Measurements from ENCODE around the gene GAS2.

GAS2 gene

GRCh38 chr11:22829231-22830081 is 163.0 kb downstream of the GAS2 start, which contains the start of gene SVIP:
Gene SVIP (minus strand): TSS chr11:22829801. CDS start chr11:22829748, 53 bp downstream.
- peak; percentile 78 for DNase-seq (ENCODE audit: low read depth)
- peak within 1 kb of the TSS; percentile 76 for H3K4me3 ChIP-seq (ENCODE audit: control insufficient read depth, low read depth, low read length)
- peak; percentile 41 for TF ChIP-seq CTCF (conservative IDR thresholded peaks at IDR 0.05; ENCODE audit: control insufficient read depth, insufficient read depth, low read depth, low read length)

- DNase-seq (ENCODE audit: low read depth) = no peak
- no peak for TF ChIP-seq CTCF (conservative IDR thresholded peaks at IDR 0.05; ENCODE audit: control insufficient read depth, insufficient read depth, low read depth, low read length)
These were observed 163.6 kb downstream of the GAS2 start for GRCh38 chr11:22830082-22830414.

DNA sequence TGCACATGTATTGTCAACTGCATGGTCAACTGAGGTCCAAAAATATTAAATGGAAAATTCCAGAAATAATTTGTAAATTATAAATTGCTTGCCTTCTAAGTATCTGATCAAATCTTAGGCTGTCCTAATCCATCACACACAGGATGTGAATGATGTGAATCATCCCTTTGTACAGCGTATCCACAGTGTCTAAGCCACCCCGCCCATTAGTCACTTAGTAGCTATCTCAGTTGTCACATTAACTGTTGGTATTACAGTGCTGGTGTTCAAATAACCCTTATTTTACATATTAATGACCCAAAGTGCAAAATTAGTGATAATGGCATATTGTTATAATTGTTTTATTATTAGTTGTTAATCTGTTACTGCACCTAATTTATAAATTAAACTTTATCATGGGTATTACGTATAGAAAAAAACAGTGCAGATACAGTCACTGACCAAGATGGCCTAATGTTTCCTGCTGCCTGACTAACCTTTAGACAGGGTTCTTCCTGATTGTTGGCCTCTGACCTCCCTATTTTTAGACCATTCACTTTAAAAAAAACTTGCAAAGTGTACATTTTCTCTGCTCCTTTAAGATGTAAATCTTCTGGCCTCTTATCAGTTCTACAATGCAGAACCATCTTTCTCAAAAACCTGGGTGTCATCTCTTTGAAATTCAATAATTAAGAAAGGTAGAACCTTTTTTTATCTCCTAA is 166.1 kb downstream of the GAS2 start:
- peak; percentile 16 for DNase-seq (ENCODE audit: low read depth)
- no peak overlapping the region for H3K4me3 ChIP-seq (ENCODE audit: control insufficient read depth, low read depth, low read length)
- no peak for TF ChIP-seq CTCF (conservative IDR thresholded peaks at IDR 0.05; ENCODE audit: control insufficient read depth, insufficient read depth, low read depth, low read length)

More at GRCh38 chr11:22830082-22830414, 163.6 kb downstream of the GAS2 start:
- peak overlapping the region; percentile 40 for H3K4me3 ChIP-seq (ENCODE audit: control insufficient read depth, low read depth, low read length)

GRCh38 chr11:22846726-22847125 is 180.3 kb downstream of the GAS2 start:
- no peak overlapping the region for H3K4me3 ChIP-seq (ENCODE audit: control insufficient read depth, low read depth, low read length)
- no peak for DNase-seq (ENCODE audit: low read depth)
- TF ChIP-seq CTCF (conservative IDR thresholded peaks at IDR 0.05; ENCODE audit: control insufficient read depth, insufficient read depth, low read depth, low read length) = no peak

DNA sequence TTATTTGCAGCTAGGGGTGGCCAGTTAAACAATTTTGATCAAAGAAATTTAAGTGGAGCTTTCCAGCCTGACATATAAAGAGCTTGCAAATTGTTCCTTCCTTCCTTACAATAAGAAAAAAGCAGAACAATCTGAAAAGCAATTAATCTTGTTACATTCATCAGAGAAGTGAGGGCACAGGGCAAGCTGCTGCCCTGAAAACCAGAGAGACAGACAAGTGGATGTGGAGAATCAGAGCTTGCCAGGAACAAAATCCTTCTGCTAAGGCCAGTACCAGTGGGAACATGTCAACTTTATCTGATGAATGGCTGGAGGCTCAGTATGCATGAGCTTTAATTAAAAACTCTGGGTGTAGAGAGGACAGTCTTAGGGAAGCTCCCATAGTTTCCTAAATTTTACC is 185.1 kb downstream of the GAS2 start:
- no peak overlapping the region for H3K4me3 ChIP-seq (ENCODE audit: control insufficient read depth, low read depth, low read length)

GRCh38 chr11:22859756-22860155 is 193.3 kb downstream of the GAS2 start:
- no peak for DNase-seq (ENCODE audit: low read depth)
- no peak overlapping the region for H3K4me3 ChIP-seq (ENCODE audit: control insufficient read depth, low read depth, low read length)
- TF ChIP-seq CTCF (conservative IDR thresholded peaks at IDR 0.05; ENCODE audit: control insufficient read depth, insufficient read depth, low read depth, low read length) = no peak

More for the DNA sequence above, 185.1 kb downstream of the GAS2 start:
- no peak for TF ChIP-seq CTCF (conservative IDR thresholded peaks at IDR 0.05; ENCODE audit: control insufficient read depth, insufficient read depth, low read depth, low read length)
- no peak for DNase-seq (ENCODE audit: low read depth)

Measured in fibroblast of mammary gland (primary cell).